Natural killer cell (primary cell): ENCODE results near the gene CCDC63. TPM values are rescaled to one million over a fixed set of nuclear protein-coding genes. Genes with fewer than 3 reads are reported as not detected.
"Not testable (repeated sequence)": the region's sequence is repeated elsewhere in the genome, so short reads cannot be mapped to it uniquely, and the experiment has no call there.

Experiments
- ATAC-seq, 3 donors: fragments of 150-1000 bp in 2 of 3; fragments of 200-7000 bp in 1 of 3; cut with Tn5 transposase; 1 replicate in 1 of 3; 2 replicates in 2 of 3; pipeline ENCODE4 v1.10.0; 2021; ENCODE audit warnings: mild to moderate bottlenecking in 2 of 3, moderate library complexity in 2 of 3
- DNase-seq, 2 donors: peaks; one replicate each; pipeline versions ENCODE4 v3.0.0 to v3.0.0-alpha.2; 2013 to 2021; ENCODE audit warnings: mixed read lengths in 1 of 2
- H3K27ac ChIP-seq: one replicate; pipeline ENCODE4 v1.5.1; 2013; ENCODE audit warnings: mild to moderate bottlenecking, low read length
- H3K27me3 ChIP-seq: one replicate; pipeline ENCODE4 v1.6.1; 2013; ENCODE audit warnings: low read length; ENCODE audit not compliant: control insufficient read depth, insufficient read depth
- H3K36me3 ChIP-seq: one replicate; pipeline ENCODE4 v1.6.1; 2013; ENCODE audit warnings: low read length; ENCODE audit not compliant: control insufficient read depth, insufficient read depth
- H3K4me1 ChIP-seq: one replicate; pipeline ENCODE4 v1.6.1; 2013; ENCODE audit warnings: low read length; ENCODE audit not compliant: control insufficient read depth, insufficient read depth
- H3K4me3 ChIP-seq: one replicate; pipeline ENCODE4 v1.5.1; 2013; ENCODE audit warnings: low read length
- H3K9me3 ChIP-seq: one replicate; pipeline ENCODE4 v1.6.1; 2013; ENCODE audit warnings: low read length; ENCODE audit not compliant: control insufficient read depth, insufficient read depth
- H3K27ac Mint-ChIP-seq, 2 donors: one replicate each; pipeline ENCODE4 v1.8.0; 2022; ENCODE audit warnings: mild to moderate bottlenecking in 2 of 2, mixed read lengths in 2 of 2, moderate library complexity in 1 of 2
- H3K27me3 Mint-ChIP-seq, 2 donors: one replicate each; pipeline ENCODE4 v1.8.0; 2022; ENCODE audit warnings: low read depth in 2 of 2, mixed read lengths in 2 of 2
- H3K36me3 Mint-ChIP-seq: one replicate; pipeline ENCODE4 v1.8.0; 2022; ENCODE audit warnings: mixed read lengths
- H3K4me1 Mint-ChIP-seq, 2 donors: one replicate each; pipeline ENCODE4 v1.8.0; 2022; ENCODE audit warnings: mixed read lengths in 2 of 2
- H3K4me3 Mint-ChIP-seq: one replicate; pipeline ENCODE4 v1.8.0; 2022; ENCODE audit warnings: mild to moderate bottlenecking, moderate library complexity, mixed read lengths
- H3K9me3 Mint-ChIP-seq, 2 donors: one replicate each; pipeline ENCODE4 v1.8.0; 2022; ENCODE audit warnings: mixed read lengths in 2 of 2
- WGBS: methylation state at CpG from one replicate; pipeline ENCODE4 v1.1.7; 2013; ENCODE audit warnings: missing lambda C conversion rate; ENCODE audit not compliant: insufficient coverage; 5-methylcytosine and 5-hydroxymethylcytosine counted together
- intact Hi-C: fragments of 100-400 bp; cut with micrococcal nuclease; formaldehyde crosslinking; loops from one replicate; pipeline ENCODE4 v1.14.2; 2022
- total RNA-seq, 4 donors: library from RNA; stranded (reverse); fragments of 120-200 nt in 1 of 4; gene quantifications; one replicate each; pipeline versions ENCODE4 v1.2.3 to v1.2.4, GENCODE V29; 2013 to 2022
- TF ChIP-seq, protein P1 (sequence below): fragments of 200-600 bp; IDR thresholded peaks from one replicate; pipeline ENCODE4 v1.8.0; 2022; ENCODE audit warnings: antibody characterized with exemption

The CCDC63 gene
- total RNA-seq, 3 donors from 2014 or later (not counting 1 experiment from before 2014, with no cell fraction given): not detected

DNA sequence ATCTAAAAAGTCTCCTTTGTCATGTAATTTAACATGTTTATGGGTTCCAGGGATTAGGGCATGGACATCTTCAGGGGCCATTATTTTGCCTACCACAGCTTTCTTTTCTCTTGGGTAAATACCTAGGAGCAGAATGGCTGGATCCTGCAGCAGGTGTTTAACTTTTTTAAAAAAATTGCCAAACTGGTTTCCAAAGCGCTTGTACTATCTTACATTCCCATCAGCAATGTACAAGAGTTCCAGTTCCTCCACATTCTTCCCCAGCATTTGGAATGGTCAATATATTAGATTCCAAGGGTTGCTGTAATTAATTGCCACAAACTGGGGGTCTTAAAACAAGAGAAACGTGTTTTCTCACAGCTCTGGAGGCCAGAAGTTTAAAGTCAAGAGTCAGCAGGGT lies 101.3 kb downstream of the CCDC63 start:
- no peaks in the 10 kb centered on the region for H3K27me3 ChIP-seq
- intact Hi-C loops: no loop called here
- no peaks in the 10 kb centered on the region for H3K36me3 ChIP-seq
- no peaks in the 10 kb centered on the region for H3K36me3 Mint-ChIP-seq
- H3K4me3 Mint-ChIP-seq: no peak overlapping the region
- no peak overlapping the region for H3K27ac ChIP-seq
- H3K4me1 ChIP-seq: no peaks in the 10 kb centered on the region
- TF ChIP-seq, protein P1, sequence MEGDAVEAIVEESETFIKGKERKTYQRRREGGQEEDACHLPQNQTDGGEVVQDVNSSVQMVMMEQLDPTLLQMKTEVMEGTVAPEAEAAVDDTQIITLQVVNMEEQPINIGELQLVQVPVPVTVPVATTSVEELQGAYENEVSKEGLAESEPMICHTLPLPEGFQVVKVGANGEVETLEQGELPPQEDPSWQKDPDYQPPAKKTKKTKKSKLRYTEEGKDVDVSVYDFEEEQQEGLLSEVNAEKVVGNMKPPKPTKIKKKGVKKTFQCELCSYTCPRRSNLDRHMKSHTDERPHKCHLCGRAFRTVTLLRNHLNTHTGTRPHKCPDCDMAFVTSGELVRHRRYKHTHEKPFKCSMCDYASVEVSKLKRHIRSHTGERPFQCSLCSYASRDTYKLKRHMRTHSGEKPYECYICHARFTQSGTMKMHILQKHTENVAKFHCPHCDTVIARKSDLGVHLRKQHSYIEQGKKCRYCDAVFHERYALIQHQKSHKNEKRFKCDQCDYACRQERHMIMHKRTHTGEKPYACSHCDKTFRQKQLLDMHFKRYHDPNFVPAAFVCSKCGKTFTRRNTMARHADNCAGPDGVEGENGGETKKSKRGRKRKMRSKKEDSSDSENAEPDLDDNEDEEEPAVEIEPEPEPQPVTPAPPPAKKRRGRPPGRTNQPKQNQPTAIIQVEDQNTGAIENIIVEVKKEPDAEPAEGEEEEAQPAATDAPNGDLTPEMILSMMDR: no peak
- DNase-seq (no peak), ATAC-seq (no peak)
- H3K4me3 ChIP-seq: no peak overlapping the region
- H3K4me1 Mint-ChIP-seq: no peaks in the 10 kb centered on the region
- 76% methylated on average over 2 of the region's 2 CpGs for WGBS
- H3K27me3 Mint-ChIP-seq: peaks cover 3 to 5% of the 10 kb centered on the region in 2 donors
- no peaks in the 10 kb centered on the region for H3K9me3 ChIP-seq
- no peaks in the 10 kb centered on the region for H3K9me3 Mint-ChIP-seq
- no peak overlapping the region for H3K27ac Mint-ChIP-seq

DNA sequence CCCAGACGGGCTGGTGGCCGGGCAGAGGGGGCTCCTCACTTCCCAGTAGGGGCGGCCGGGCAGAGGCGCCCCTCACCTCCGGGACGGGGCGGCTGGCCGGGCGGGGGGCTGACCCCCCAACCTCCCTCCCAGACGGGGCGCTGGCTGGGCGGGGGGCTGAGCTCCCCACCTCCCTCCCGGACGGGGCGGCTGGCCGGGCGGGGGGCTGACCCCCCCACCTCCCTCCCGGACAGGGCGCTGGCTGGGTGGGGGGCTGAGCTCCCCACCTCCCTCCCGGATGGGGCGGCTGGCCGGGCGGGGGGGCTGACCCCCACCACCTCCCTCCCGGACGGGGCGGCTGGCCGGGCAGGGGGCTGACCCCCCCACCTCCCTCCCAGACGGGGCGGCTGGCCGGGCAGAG lies 103.7 kb downstream of the CCDC63 start:
- DNase-seq, H3K36me3 Mint-ChIP-seq, H3K4me3 ChIP-seq, H3K4me1 Mint-ChIP-seq, H3K36me3 ChIP-seq, intact Hi-C loops, H3K9me3 ChIP-seq, H3K4me1 ChIP-seq, H3K27ac ChIP-seq, H3K4me3 Mint-ChIP-seq, ATAC-seq, H3K9me3 Mint-ChIP-seq, H3K27ac Mint-ChIP-seq, H3K27me3 ChIP-seq: not testable (repeated sequence)
- 94% methylated on average over 19 of the region's 31 CpGs for WGBS
- peaks cover 0 to 13% of the 10 kb centered on the region in 2 donors for H3K27me3 Mint-ChIP-seq

DNA sequence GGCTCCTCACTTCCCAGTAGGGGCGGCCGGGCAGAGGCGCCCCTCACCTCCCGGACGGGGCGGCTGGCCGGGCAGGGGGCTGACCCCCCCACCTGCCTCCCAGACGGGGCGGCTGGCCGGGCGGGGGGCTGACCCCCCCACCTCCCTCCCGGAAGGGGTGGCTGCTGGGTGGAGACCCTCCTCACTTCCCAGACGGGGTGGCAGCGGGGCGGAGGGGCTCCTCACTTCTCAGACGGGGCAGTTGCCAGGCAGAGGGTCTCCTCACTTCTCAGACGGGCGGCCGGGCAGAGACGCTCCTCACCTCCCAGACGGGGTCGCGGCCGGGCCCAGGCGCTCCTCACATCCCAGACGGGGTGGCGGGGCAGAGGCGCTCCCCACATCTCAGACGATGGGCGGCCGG lies 104.1 kb downstream of the CCDC63 start:
- ATAC-seq, H3K9me3 ChIP-seq, DNase-seq, H3K4me3 Mint-ChIP-seq, H3K27me3 ChIP-seq, H3K36me3 Mint-ChIP-seq, H3K4me3 ChIP-seq, H3K27ac ChIP-seq, H3K4me1 ChIP-seq, intact Hi-C loops, H3K9me3 Mint-ChIP-seq, H3K36me3 ChIP-seq, H3K27ac Mint-ChIP-seq, H3K4me1 Mint-ChIP-seq: not testable (repeated sequence)
- peaks cover 0 to 13% of the 10 kb centered on the region in 2 donors for H3K27me3 Mint-ChIP-seq
- WGBS: 98% methylated on average over 24 of the region's 31 CpGs

Other genes starting within 250 kb of the CCDC63 start
- gene TCTN1, start 232.9 kb upstream of the CCDC63 start, total RNA-seq: 1 to 10 TPM; 4.3 to 6.6 (median 5.2) TPM
- 10 to 100 TPM; 12.5 to 18.4 (median 18.0) TPM for gene HVCN1, start 157.9 kb upstream of the CCDC63 start, total RNA-seq
- gene PPP1CC, start 104.1 kb upstream of the CCDC63 start, total RNA-seq: 100 to 1,000 TPM; 114 to 121 (median 117) TPM
- gene MYL2, start 73.6 kb downstream of the CCDC63 start, total RNA-seq: not detected
- gene CUX2, start 187.2 kb downstream of the CCDC63 start, total RNA-seq: under 1 TPM in 1 of 3 donors, not detected in 2; 0.08 TPM